Neural progenitor cell (in vitro differentiated cells): ENCODE data around the gene RIPOR1. TPM values are rescaled to one million over a fixed set of nuclear protein-coding genes. Genes with fewer than 3 reads are reported as not detected.

Experiments
- DNase-seq: peaks from one replicate; pipeline ENCODE4 v3.0.0-alpha.2; 2016; ENCODE audit warnings: low spot score
- H2AFZ ChIP-seq: fragments of 200-600 bp; sonication (generic); replicated peaks from 2 replicates; pipeline ENCODE4 v1.6.1; 2016; ENCODE audit warnings: antibody characterized with exemption
- H3F3A ChIP-seq: fragments of 200-600 bp; sonication (generic); 2 replicates; pipeline ENCODE4 v1.6.1; 2016; ENCODE audit warnings: antibody characterized with exemption, low read depth
- H3K27ac ChIP-seq: fragments of 200-600 bp; sonication (generic); 2 replicates; pipeline ENCODE4 v1.5.1; 2016; ENCODE audit warnings: mild to moderate bottlenecking
- H3K27me3 ChIP-seq: fragments of 200-600 bp; sonication (generic); 2 replicates; pipeline ENCODE4 v1.6.1; 2016; ENCODE audit warnings: mild to moderate bottlenecking, moderate library complexity
- H3K36me3 ChIP-seq: fragments of 200-600 bp; sonication (generic); 2 replicates; pipeline ENCODE4 v1.5.1; 2016
- H3K4me1 ChIP-seq: fragments of 200-600 bp; sonication (generic); 2 replicates; pipeline ENCODE4 v1.6.1; 2016; ENCODE audit warnings: mixed run types
- H3K4me2 ChIP-seq: fragments of 200-600 bp; sonication (generic); 2 replicates; pipeline ENCODE4 v1.6.1; 2016
- H3K4me3 ChIP-seq: fragments of 200-600 bp; sonication (generic); 2 replicates; pipeline ENCODE4 v1.5.1; 2016
- H3K79me2 ChIP-seq: fragments of 200-600 bp; sonication (generic); 2 replicates; pipeline ENCODE4 v1.6.1; 2016; ENCODE audit warnings: low read depth
- H3K9ac ChIP-seq: fragments of 200-600 bp; sonication (generic); 2 replicates; pipeline ENCODE4 v1.6.1; 2016
- H3K9me3 ChIP-seq: fragments of 200-600 bp; sonication (generic); 2 replicates; pipeline ENCODE4 v1.5.1; 2016; ENCODE audit warnings: low read depth
- H4K20me1 ChIP-seq: fragments of 200-600 bp; sonication (generic); 2 replicates; pipeline ENCODE4 v1.6.1; 2016; ENCODE audit warnings: low read depth
- H3K27ac Mint-ChIP-seq: 3 replicates; pipeline ENCODE4 v1.8.0; 2021; ENCODE audit warnings: mixed read lengths
- H3K27me3 Mint-ChIP-seq: 2 replicates; pipeline ENCODE4 v1.8.0; 2022; ENCODE audit warnings: low read depth, mild to moderate bottlenecking, inconsistent platforms, moderate library complexity, mixed read lengths; ENCODE audit not compliant: insufficient read depth
- H3K36me3 Mint-ChIP-seq: 3 replicates; pipeline ENCODE4 v1.8.0; 2021; ENCODE audit warnings: mixed read lengths
- H3K4me1 Mint-ChIP-seq: 3 replicates; pipeline ENCODE4 v1.8.0; 2021; ENCODE audit warnings: mixed read lengths
- H3K4me3 Mint-ChIP-seq: 3 replicates; pipeline ENCODE4 v1.8.0; 2021; ENCODE audit warnings: mild to moderate bottlenecking, moderate library complexity, mixed read lengths
- H3K9me3 Mint-ChIP-seq: 3 replicates; pipeline ENCODE4 v1.8.0; 2020; ENCODE audit warnings: mixed read lengths
- CTCF ChIP-seq: fragments of 200-600 bp; sonication (generic); IDR thresholded peaks from 2 replicates; pipeline ENCODE4 v1.5.1; 2017; ENCODE audit warnings: antibody characterized with exemption, mild to moderate bottlenecking
- EZH2 ChIP-seq: fragments of 200-600 bp; sonication (generic); IDR thresholded peaks from 2 replicates; pipeline ENCODE4 v1.6.1; 2017; ENCODE audit warnings: antibody characterized with exemption, mild to moderate bottlenecking, moderate library complexity
- EZH2phosphoT487 ChIP-seq: fragments of 200-600 bp; sonication (generic); IDR thresholded peaks from 2 replicates; pipeline ENCODE4 v1.6.1; 2017; ENCODE audit warnings: antibody characterized with exemption
- total RNA-seq: library from RNA; depleted of rRNA; stranded (reverse); fragments of >200 nt; gene quantifications from 2 replicates; pipeline ENCODE4 v1.2.3, GENCODE V29; 2015; ENCODE audit warnings: low replicate concordance

The RIPOR1 gene
- total RNA-seq, 1 donor from 2014 or later = 13.5 TPM

GRCh38 chr16:67521095-67521804, 7.4 kb upstream of the RIPOR1 start:
- Mint-ChIP-seq H3K36me3 (no peaks in the 10 kb centered on the region), H3K4me3 (peak overlapping the region; percentile 89), H3K27ac (peak overlapping the region; percentile 88), H3K27me3 (peaks cover 11% of the 10 kb centered on the region), H3K9me3 (no peaks in the 10 kb centered on the region), H3K4me1 (peaks cover 10% of the 10 kb centered on the region)
- no peaks in the 10 kb centered on the region for H3K36me3 ChIP-seq
- H3K79me2 ChIP-seq = no peaks in the 10 kb centered on the region
- H3K9me3 ChIP-seq = no peaks in the 10 kb centered on the region
- H3K4me2 ChIP-seq = peak overlapping the region; percentile 77
- H4K20me1 ChIP-seq = no peaks in the 10 kb centered on the region
- no peak overlapping the region for H3K9ac ChIP-seq
- TF ChIP-seq EZH2phosphoT487 (no peak), EZH2 (no peak), CTCF (peak; percentile 69)
- H3K27me3 ChIP-seq = peaks cover 64% of the 10 kb centered on the region
- peaks cover 8% of the 10 kb centered on the region for H3F3A ChIP-seq
- no peaks in the 10 kb centered on the region for H3K4me1 ChIP-seq
- H3K27ac ChIP-seq = no peak overlapping the region
- peak overlapping the region; percentile 42 for H3K4me3 ChIP-seq
- peak overlapping the region; percentile 38 for H2AFZ ChIP-seq
- DNase-seq = peak; percentile 98

GRCh38 chr16:67525176-67525860, 3.3 kb upstream of the RIPOR1 start:
- Histone ChIP-seq H3K9me3 (no peaks in the 10 kb centered on the region), H2AFZ (no peak overlapping the region), H3K36me3 (no peaks in the 10 kb centered on the region), H3K27ac (no peak overlapping the region), H3F3A (peaks cover 37% of the 10 kb centered on the region), H3K79me2 (no peaks in the 10 kb centered on the region), H3K27me3 (peaks cover 80% of the 10 kb centered on the region), H3K4me1 (peaks cover 15% of the 10 kb centered on the region), H3K9ac (no peak overlapping the region), H3K4me3 (no peak overlapping the region), H4K20me1 (peaks cover 5% of the 10 kb centered on the region), H3K4me2 (no peak overlapping the region)
- Mint-ChIP-seq H3K4me1 (peaks cover 13% of the 10 kb centered on the region), H3K27me3 (peaks cover 12% of the 10 kb centered on the region), H3K4me3 (peak overlapping the region; percentile 4), H3K36me3 (no peaks in the 10 kb centered on the region), H3K9me3 (no peaks in the 10 kb centered on the region), H3K27ac (no peak overlapping the region)
- no peak for TF ChIP-seq EZH2
- no peak for TF ChIP-seq CTCF
- no peak for TF ChIP-seq EZH2phosphoT487
- no peak for DNase-seq

- Histone ChIP-seq H3K9ac (no peak overlapping the region), H3K4me2 (no peak overlapping the region), H2AFZ (no peak overlapping the region), H3K4me1 (peaks cover 15% of the 10 kb centered on the region), H3K27ac (no peak overlapping the region), H3F3A (peaks cover 37% of the 10 kb centered on the region), H3K9me3 (no peaks in the 10 kb centered on the region), H4K20me1 (peaks cover 15% of the 10 kb centered on the region), H3K79me2 (no peaks in the 10 kb centered on the region), H3K36me3 (no peaks in the 10 kb centered on the region), H3K27me3 (peaks cover 90% of the 10 kb centered on the region), H3K4me3 (no peak overlapping the region)
- Mint-ChIP-seq H3K27ac (peak overlapping the region; percentile 24), H3K4me3 (no peak overlapping the region), H3K27me3 (peaks cover 17% of the 10 kb centered on the region), H3K9me3 (no peaks in the 10 kb centered on the region), H3K4me1 (peaks cover 16% of the 10 kb centered on the region), H3K36me3 (no peaks in the 10 kb centered on the region)
- no peak for DNase-seq
- TF ChIP-seq EZH2phosphoT487 (no peak), CTCF (no peak), EZH2 (no peak)
These were observed 2.4 kb upstream of the RIPOR1 start for GRCh38 chr16:67526149-67526791.
